Calu3 (cell line): ENCODE data around the gene OR2AG1. TPM values are rescaled to one million over a fixed set of nuclear protein-coding genes. Genes with fewer than 3 reads are reported as not detected.
A peak's percentile ranks its signal among the peaks of the same experiment; 100 is the strongest.
"Not testable (repeated sequence)": the region's sequence is repeated elsewhere in the genome, so short reads cannot be mapped to it uniquely, and the experiment has no call there.

Experiments
- BruUV-seq: library from RNA; stranded (reverse); fragments of 400-500 nt; replicated peaks from 2 replicates; lab custom pipeline; 2021; lab: Mats Ljungman, UMichigan
- CTCF ChIA-PET: fragments of 300-600 bp; sonication (Branson Sonifier 250); formaldehyde crosslinking; loops from one replicate; lab custom pipeline; 2022; ENCODE audit warnings: antibody characterized with exemption; lab: Charles Lee
- DNase-seq: peaks from one replicate; pipeline ENCODE4 v3.0.0; 2022
- H3K27ac Mint-ChIP-seq: one replicate; pipeline ENCODE4 v1.8.0; 2022; ENCODE audit warnings: mixed read lengths; ENCODE audit not compliant: unreplicated experiment
- H3K27me3 Mint-ChIP-seq: one replicate; pipeline ENCODE4 v1.8.0; 2022; ENCODE audit warnings: mixed read lengths; ENCODE audit not compliant: unreplicated experiment
- H3K36me3 Mint-ChIP-seq: one replicate; pipeline ENCODE4 v1.8.0; 2022; ENCODE audit warnings: mild to moderate bottlenecking, moderate library complexity, mixed read lengths; ENCODE audit not compliant: insufficient read depth, unreplicated experiment
- H3K4me1 Mint-ChIP-seq: one replicate; pipeline ENCODE4 v1.8.0; 2022; ENCODE audit warnings: mild to moderate bottlenecking, low read depth, mixed read lengths; ENCODE audit not compliant: unreplicated experiment
- H3K4me3 Mint-ChIP-seq: one replicate; pipeline ENCODE4 v1.8.0; 2022; ENCODE audit warnings: mild to moderate bottlenecking, low read depth, moderate library complexity, mixed read lengths; ENCODE audit not compliant: unreplicated experiment
- H3K9me3 Mint-ChIP-seq: one replicate; pipeline ENCODE4 v1.8.0; 2022; ENCODE audit warnings: low read depth, mixed read lengths; ENCODE audit not compliant: unreplicated experiment
- CTCF ChIP-seq: fragments of 200-600 bp; IDR thresholded peaks from one replicate; pipeline ENCODE4 v1.8.0; 2022; ENCODE audit warnings: antibody characterized with exemption; ENCODE audit not compliant: unreplicated experiment
- intact Hi-C: fragments of 100-400 bp; cut with micrococcal nuclease; formaldehyde crosslinking; loops from one replicate; pipeline ENCODE4 v1.10.0; 2022; ENCODE audit not compliant: unreplicated experiment
- total RNA-seq: library from RNA; stranded (reverse); gene quantifications from 2 replicates; pipeline ENCODE4 v1.2.3, GENCODE V29; 2022

The OR2AG1 gene
- total RNA-seq, 1 experiment from 2014 or later: not detected

DNA sequence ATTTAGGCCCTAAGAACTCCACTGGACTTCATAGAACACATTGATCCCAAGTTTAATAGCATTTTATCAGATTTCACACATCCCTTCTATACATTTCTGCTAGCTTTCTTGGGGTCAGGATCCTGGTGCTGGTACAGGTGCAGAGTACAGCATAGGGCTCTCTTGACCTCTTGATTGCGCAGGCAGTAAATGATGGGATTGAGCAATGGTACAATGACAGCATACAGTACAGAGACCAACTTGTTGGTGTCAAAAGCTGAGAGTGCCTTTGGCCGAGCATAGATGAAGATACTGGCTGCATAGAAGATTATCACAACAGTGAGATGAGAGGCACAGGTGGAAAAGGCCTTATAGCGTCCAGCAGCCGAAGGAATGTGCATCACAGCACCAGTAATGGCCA, 11.8 kb downstream of the OR2AG1 start:
- no peak overlapping the region for H3K4me3 Mint-ChIP-seq
- no peaks in the 10 kb centered on the region for H3K36me3 Mint-ChIP-seq
- no peaks in the 10 kb centered on the region for H3K9me3 Mint-ChIP-seq
- intact Hi-C loops: no loop called here
- no peak overlapping the region for H3K27ac Mint-ChIP-seq
- TF ChIP-seq CTCF: no peak
- DNase-seq: no peak
- no peaks in the 10 kb centered on the region for H3K4me1 Mint-ChIP-seq
- H3K27me3 Mint-ChIP-seq: peaks cover 2% of the 10 kb centered on the region
- CTCF ChIA-PET: no interaction called here
- BruUV-seq: no TSS peak

DNA sequence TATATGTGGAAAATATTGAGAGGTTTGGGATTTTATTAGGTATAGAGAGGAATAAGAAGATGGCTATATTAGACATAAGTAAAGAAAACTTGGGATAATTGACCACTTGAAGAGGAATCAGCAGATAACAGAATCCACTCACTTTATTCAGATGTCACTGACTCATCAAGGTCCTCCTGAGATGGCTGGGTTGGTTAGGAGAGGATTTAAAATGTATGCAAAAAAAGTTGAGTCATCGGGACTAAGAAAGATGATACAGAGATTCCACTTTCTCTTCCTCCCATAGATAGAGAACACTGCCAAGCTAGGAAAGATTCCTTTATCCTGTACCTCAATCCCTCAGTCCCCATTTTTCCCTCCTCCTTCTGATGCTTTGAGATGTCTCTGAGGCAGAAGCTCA, 16.6 kb downstream of the OR2AG1 start, which contains the start of gene OR6A2:
OR6A2 (minus strand) TSS at position 288 of the 400 bp plus-strand sequence. CDS start 3,981 bp downstream, outside the sequence.
- Mint-ChIP-seq H3K27me3 (peaks cover 15% of the 10 kb centered on the region), H3K4me3 (no peak within 1 kb of the TSS), H3K36me3 (no peaks in the 10 kb centered on the region), H3K4me1 (no peaks in the 10 kb centered on the region), H3K9me3 (no peaks in the 10 kb centered on the region), H3K27ac (no peak within 1 kb of the TSS)
- CTCF ChIA-PET: no interaction called here
- intact Hi-C loops: no loop called here
- DNase-seq: no peak
- BruUV-seq: no TSS peak
- no peak for TF ChIP-seq CTCF

DNA sequence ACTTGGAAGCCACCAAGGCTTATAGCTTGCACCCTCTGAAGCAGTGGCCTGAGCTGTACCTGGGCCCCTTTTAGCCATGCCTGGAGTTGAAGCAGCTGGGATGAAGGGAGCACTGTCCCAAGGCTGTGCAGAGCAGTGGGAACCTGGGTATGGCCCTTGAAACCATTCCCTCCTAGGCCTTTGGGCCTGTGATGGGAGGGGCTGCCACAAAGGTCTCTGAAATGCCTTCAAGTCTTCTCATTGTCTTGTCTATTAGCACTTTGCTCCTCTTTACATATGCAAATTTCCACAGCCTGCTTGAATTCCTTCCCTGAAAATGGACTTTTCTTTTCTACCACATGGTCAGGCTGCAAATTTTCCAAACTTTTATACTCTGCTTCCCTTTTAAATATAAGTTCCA, 18.3 kb downstream of the OR2AG1 start:
- CTCF ChIA-PET, BruUV-seq, H3K4me1 Mint-ChIP-seq, H3K27ac Mint-ChIP-seq, H3K36me3 Mint-ChIP-seq, H3K4me3 Mint-ChIP-seq, intact Hi-C loops, H3K9me3 Mint-ChIP-seq, DNase-seq: not testable (repeated sequence)
- peaks cover 15% of the 10 kb centered on the region for H3K27me3 Mint-ChIP-seq

DNA sequence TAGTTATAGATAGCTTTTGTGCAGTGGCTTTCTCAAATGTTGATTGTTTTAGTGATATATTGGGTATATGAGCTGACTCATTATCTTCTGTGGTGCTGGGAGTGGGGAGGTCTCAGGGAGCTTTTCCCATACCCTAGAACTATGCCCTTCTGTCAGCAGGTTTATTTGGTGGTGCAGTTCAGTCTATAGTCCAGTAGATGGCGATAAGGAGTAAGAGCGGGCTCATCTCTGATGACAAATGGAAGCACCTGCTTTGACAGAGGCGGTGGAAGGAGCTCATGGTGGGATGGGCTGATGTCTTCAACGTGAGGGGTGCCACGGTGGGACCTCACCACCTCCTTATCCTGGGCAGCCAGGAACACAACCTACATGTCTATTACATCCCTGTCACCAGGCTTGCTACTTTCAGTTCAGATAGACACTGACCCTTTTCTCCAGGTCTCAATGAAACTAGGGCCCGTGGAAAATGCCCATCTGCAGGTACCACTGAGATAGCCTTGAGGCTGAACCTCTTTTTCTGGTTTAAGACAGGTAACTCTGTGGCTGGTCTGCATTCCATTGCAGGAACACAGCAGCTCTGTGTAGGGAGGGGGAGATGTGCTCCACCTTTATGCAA, 29.7 kb downstream of the OR2AG1 start:
- Mint-ChIP-seq H3K36me3 (no peaks in the 10 kb centered on the region), H3K4me1 (no peaks in the 10 kb centered on the region), H3K27ac (no peak overlapping the region), H3K4me3 (no peak overlapping the region), H3K27me3 (no peaks in the 10 kb centered on the region), H3K9me3 (peaks cover 2% of the 10 kb centered on the region)
- no TSS peak for BruUV-seq
- peak; percentile 79 for TF ChIP-seq CTCF
- CTCF ChIA-PET: interaction anchor here (0.6 to 1.5 kb wide), 3 partner anchors 12 to 466 kb away, joined by 3 to 7 read pairs (median 4); no protein-coding TSS in a partner anchor
- intact Hi-C loops: loop anchor here (1.0 kb wide), 1 partner anchor 466 kb away; no protein-coding TSS in a partner anchor
- DNase-seq: peak; percentile 29

GRCh38 chr11:6813656-6814055, 30.8 kb downstream of the OR2AG1 start:
- Mint-ChIP-seq H3K27ac (no peak overlapping the region), H3K9me3 (peaks cover 2% of the 10 kb centered on the region), H3K4me1 (no peaks in the 10 kb centered on the region), H3K4me3 (no peak overlapping the region), H3K27me3 (no peaks in the 10 kb centered on the region), H3K36me3 (no peaks in the 10 kb centered on the region)
- intact Hi-C loops: no loop called here
- CTCF ChIA-PET: no interaction called here
- no TSS peak for BruUV-seq
- no peak for TF ChIP-seq CTCF
- DNase-seq: no peak
